Adrenal gland (tissue), 12 donors: Measurements from ENCODE around the gene EXOC4. TPM values are rescaled to one million over a fixed set of nuclear protein-coding genes. Genes with fewer than 3 reads are reported as not detected.

Experiments used
- DNase-seq, 7 donors: peaks; one replicate each; pipeline ENCODE4 v3.0.0-alpha.2; 2019 to 2020
- H3K27ac ChIP-seq, 5 donors: fragments of 200-600 bp; sonication (generic) in 4 of 5; 1 replicate in 3 of 5; 2 replicates in 2 of 5; pipeline versions ENCODE4 v1.5.1 to v1.8.0; 2016 to 2020; ENCODE audit warnings: mild to moderate bottlenecking in 1 of 5
- H3K27me3 ChIP-seq: fragments of 200-600 bp; 2 replicates; pipeline ENCODE4 v1.8.0; 2021
- H3K36me3 ChIP-seq, 2 donors: fragments of 200-600 bp; replicated peaks in 1 of 2; 1 replicate in 1 of 2; 2 replicates in 1 of 2; pipeline versions ENCODE4 v1.5.1 to v1.8.0; 2018 to 2022
- H3K4me1 ChIP-seq, 2 donors: fragments of 200-600 bp; replicated peaks in 1 of 2; 1 replicate in 1 of 2; 2 replicates in 1 of 2; pipeline versions ENCODE4 v1.5.1 to v1.8.0; 2018 to 2021
- H3K4me3 ChIP-seq, 4 donors: fragments of 200-600 bp; sonication (generic) in 3 of 4; one replicate each; pipeline ENCODE4 v1.5.1; 2016 to 2018
- H3K9me3 ChIP-seq, 3 donors: fragments of 200-600 bp; sonication (generic) in 1 of 3; replicated peaks in 1 of 3; 1 replicate in 2 of 3; 2 replicates in 1 of 3; pipeline versions ENCODE4 v1.5.1 to v1.8.0; 2016 to 2021
- POLR2A ChIP-seq, 2 donors: fragments of 450-650 bp; IDR thresholded peaks; one replicate each; pipeline ENCODE4 v1.6.1; 2017; ENCODE audit warnings: antibody characterized with exemption in 2 of 2, mild to moderate bottlenecking in 2 of 2, moderate library complexity in 1 of 2
- WGBS, 4 donors: extraction: QIAGEN DNeasy Blood & Tissue Kit in 2 of 4; methylation state at CpG; one replicate each; pipeline versions ENCODE4 v1.1.5 to v1.1.7; 2013 to 2017; 5-methylcytosine and 5-hydroxymethylcytosine counted together
- intact Hi-C, 2 donors: fragments of 100-400 bp; cut with DNase I; formaldehyde crosslinking; loops; one replicate each; pipeline versions ENCODE4 v1.14.1 to v1.15.0; 2022 to 2023
- polyA plus RNA-seq, 3 donors: library from polyadenylated mRNA; stranded (reverse); fragments of 200-250 nt in 2 of 3; fragments of 350-450 nt in 1 of 3; fragmentation: Illumina TruSeq in 1 of 3; extraction: RNeasy Lipid Tissue Mini Kit (QIAGEN cat#74804) in 1 of 3; gene quantifications; one replicate each; pipeline ENCODE4 v1.2.3, GENCODE V29; 2013 to 2014
- total RNA-seq, 9 donors: library from RNA; depleted of rRNA in 4 of 9; stranded (reverse); fragments of >200 nt in 4 of 9; fragments of 120-200 nt in 1 of 9; fragmentation: NEBNext Ultra II Directional in 1 of 9; extraction: Animal tissue kit (Norgen Biotek cat#: 25700) in 1 of 9; gene quantifications; one replicate each; pipeline versions ENCODE4 v1.1.0 to v1.2.4, GENCODE V29; 2013 to 2023
- TF ChIP-seq, protein P1 (sequence below), 6 experiments: fragments of 450-650 bp in 4 of 6; fragments of 200-600 bp in 2 of 6; sonication (generic) in 1 of 6; IDR thresholded peaks; 1 replicate in 5 of 6; 2 replicates in 1 of 6; pipeline versions ENCODE4 v1.5.1 to v1.8.0; 2016 to 2021; ENCODE audit warnings: antibody characterized with exemption in 6 of 6, mild to moderate bottlenecking in 2 of 6, moderate library complexity in 1 of 6
- donor health status: healthy with polysubstance abuse.
- donor health status: Bipolar disorder and iron deficiency.
- donor health status: DM: yes; HTN: yes; CAD: no.
- donor health status: DM: no; HTN: no; CAD: no.
- donor health status: DM: no; HTN: no; CAD: no.
- donor health status: DM: yes; HTN: yes; CAD: no.

The EXOC4 gene
- total and polyA plus RNA-seq, 12 donors = 12.5 to 93.8 (median 67.4) TPM

DNA sequence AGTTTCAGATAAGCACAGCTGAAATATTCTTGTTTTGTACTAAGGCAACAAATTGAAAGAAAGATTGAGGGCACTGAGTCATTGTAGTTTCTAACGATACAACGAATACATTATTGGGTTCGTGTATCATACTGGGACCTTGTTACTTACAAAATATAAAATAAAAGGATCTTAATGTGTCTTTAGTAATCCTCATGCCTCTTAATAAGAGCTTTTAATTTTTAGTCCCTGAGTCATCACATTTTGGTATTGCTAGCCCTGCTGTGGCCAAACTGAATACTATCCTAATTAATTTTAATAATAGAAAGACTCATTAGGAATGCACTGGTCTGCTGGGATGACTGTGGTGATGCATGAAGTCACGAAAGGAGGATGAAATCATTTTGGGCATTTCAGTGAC is 309.7 kb downstream of the EXOC4 start:
- Histone ChIP-seq H3K27ac (no peak overlapping the region), H3K4me3 (no peak overlapping the region), H3K4me1 (peaks cover 0 to 14% of the 10 kb centered on the region in 2 donors), H3K27me3 (no peaks in the 10 kb centered on the region), H3K9me3 (no peaks in the 10 kb centered on the region), H3K36me3 (no peaks in the 10 kb centered on the region)
- 50 to 68% (median 66%) methylated on average over 4 of the region's 4 CpGs for WGBS, 4 donors
- TF ChIP-seq, protein P1, sequence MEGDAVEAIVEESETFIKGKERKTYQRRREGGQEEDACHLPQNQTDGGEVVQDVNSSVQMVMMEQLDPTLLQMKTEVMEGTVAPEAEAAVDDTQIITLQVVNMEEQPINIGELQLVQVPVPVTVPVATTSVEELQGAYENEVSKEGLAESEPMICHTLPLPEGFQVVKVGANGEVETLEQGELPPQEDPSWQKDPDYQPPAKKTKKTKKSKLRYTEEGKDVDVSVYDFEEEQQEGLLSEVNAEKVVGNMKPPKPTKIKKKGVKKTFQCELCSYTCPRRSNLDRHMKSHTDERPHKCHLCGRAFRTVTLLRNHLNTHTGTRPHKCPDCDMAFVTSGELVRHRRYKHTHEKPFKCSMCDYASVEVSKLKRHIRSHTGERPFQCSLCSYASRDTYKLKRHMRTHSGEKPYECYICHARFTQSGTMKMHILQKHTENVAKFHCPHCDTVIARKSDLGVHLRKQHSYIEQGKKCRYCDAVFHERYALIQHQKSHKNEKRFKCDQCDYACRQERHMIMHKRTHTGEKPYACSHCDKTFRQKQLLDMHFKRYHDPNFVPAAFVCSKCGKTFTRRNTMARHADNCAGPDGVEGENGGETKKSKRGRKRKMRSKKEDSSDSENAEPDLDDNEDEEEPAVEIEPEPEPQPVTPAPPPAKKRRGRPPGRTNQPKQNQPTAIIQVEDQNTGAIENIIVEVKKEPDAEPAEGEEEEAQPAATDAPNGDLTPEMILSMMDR (IDR thresholded peaks at IDR 0.05) = no peak
- TF ChIP-seq POLR2A (IDR thresholded peaks at IDR 0.05) = no peak
- intact Hi-C loops = no loop called here
- no peak for DNase-seq

DNA sequence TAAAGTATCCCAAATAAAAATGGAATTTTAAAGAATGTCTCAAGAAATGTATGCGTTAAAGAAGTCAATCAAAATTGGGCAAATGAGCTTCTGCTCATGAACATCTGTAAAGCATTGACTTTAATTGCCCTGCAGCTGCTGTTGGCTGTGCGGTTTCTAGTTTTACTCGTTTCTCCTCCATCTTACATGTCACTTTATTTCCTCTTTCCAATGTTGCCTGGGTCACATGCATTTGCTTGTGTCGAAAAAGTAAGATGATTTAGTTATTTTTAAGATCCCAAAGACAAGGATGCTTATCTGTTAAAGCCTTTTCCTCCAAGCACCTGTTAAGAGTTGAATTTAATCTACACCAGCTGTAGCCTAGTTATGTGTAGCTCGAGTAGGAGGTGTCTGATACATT is 310.4 kb downstream of the EXOC4 start:
- no peak overlapping the region for H3K27ac ChIP-seq
- WGBS, 4 donors = 83 to 86% (median 85%) methylated on average over 5 of the region's 5 CpGs
- intact Hi-C loops = no loop called here
- no peaks in the 10 kb centered on the region for H3K27me3 ChIP-seq
- TF ChIP-seq, protein P1 (IDR thresholded peaks at IDR 0.05) = no peak
- no peak for DNase-seq
- H3K36me3 ChIP-seq = no peaks in the 10 kb centered on the region
- H3K4me1 ChIP-seq = peaks cover 0 to 14% of the 10 kb centered on the region in 2 donors
- H3K4me3 ChIP-seq = no peak overlapping the region
- no peaks in the 10 kb centered on the region for H3K9me3 ChIP-seq

DNA sequence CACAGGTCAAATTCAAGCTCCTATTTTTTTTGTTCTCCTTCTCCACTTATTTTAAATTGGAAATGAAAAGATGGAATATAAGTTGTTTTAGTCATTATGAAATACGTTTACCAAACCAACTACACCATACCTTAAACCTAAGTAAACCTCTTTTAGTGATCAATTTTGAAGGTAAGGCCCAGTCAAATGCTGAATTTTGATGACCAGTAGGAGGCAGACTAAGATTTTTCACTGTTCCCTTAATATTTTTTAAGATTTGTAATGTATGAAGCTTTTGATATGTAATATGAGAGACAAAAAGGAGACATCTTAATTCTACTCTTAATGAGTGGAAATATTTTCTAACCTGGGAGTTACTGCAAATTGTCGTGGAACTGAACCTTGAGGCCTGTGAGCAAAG is 311.6 kb downstream of the EXOC4 start:
- Histone ChIP-seq H3K4me3 (no peak overlapping the region), H3K9me3 (no peaks in the 10 kb centered on the region), H3K4me1 (peaks cover 0 to 14% of the 10 kb centered on the region in 2 donors), H3K27me3 (no peaks in the 10 kb centered on the region), H3K27ac (no peak overlapping the region), H3K36me3 (no peaks in the 10 kb centered on the region)
- TF ChIP-seq POLR2A (IDR thresholded peaks at IDR 0.05) = no peak
- TF ChIP-seq, protein P1 (IDR thresholded peaks at IDR 0.05) = no peak
- WGBS, 4 donors = 67 to 83% (median 75%) methylated on average over 2 of the region's 2 CpGs
- intact Hi-C loops = no loop called here
- DNase-seq = no peak

DNA sequence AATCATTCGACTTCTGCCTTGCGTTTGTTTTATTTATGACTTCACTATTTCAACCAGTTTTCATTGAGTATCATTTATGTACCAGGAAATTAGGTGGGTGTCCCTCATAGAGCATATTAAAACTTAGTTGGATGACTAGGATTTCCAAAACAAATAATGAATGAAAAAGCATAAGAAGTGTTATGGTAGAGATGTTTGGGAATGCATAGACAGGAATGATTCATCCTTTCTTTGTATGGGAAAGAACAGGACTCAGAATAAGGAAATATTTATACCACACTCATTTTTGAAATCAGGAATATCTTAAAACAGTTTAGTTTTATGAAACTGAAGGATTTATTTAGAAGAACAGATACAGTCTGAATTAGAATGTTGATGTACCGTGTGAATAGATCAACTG is 315.7 kb downstream of the EXOC4 start:
- TF ChIP-seq, protein P1 (IDR thresholded peaks at IDR 0.05) = no peak
- TF ChIP-seq POLR2A (IDR thresholded peaks at IDR 0.05) = no peak

More for the DNA sequence above, 315.7 kb downstream of the EXOC4 start:
- WGBS, 4 donors = 91 to 93% (median 93%) methylated on average over 3 of the region's 3 CpGs
- no peaks in the 10 kb centered on the region for H3K36me3 ChIP-seq
- no peak for DNase-seq
- no peak overlapping the region for H3K4me3 ChIP-seq
- no peak overlapping the region for H3K27ac ChIP-seq
- peaks cover 0 to 7% of the 10 kb centered on the region in 2 donors for H3K4me1 ChIP-seq
- H3K27me3 ChIP-seq = no peaks in the 10 kb centered on the region
- no peaks in the 10 kb centered on the region for H3K9me3 ChIP-seq
- intact Hi-C loops = no loop called here
